Mucosa of stomach (tissue), 1 donor: Measurements from ENCODE around the gene GP1BB.

ENCODE experiments used
- H3K27me3 ChIP-seq: one replicate; pipeline ENCODE4 v1.7.0; 2013; ENCODE audit warnings: mild to moderate bottlenecking, low read length; ENCODE audit not compliant: control insufficient read depth, insufficient read depth
- H3K36me3 ChIP-seq: one replicate; pipeline ENCODE4 v1.7.0; 2013; ENCODE audit warnings: low read length; ENCODE audit not compliant: control insufficient read depth, insufficient read depth
- H3K4me1 ChIP-seq: one replicate; pipeline ENCODE4 v1.7.0; 2013; ENCODE audit warnings: mild to moderate bottlenecking, low read length; ENCODE audit not compliant: control insufficient read depth, insufficient read depth
- H3K4me3 ChIP-seq: one replicate; pipeline ENCODE4 v1.7.0; 2013; ENCODE audit warnings: low read length
- H3K9ac ChIP-seq: one replicate; pipeline ENCODE4 v1.7.0; 2013; ENCODE audit warnings: mild to moderate bottlenecking, low read length, moderate library complexity
- H3K9me3 ChIP-seq: one replicate; pipeline ENCODE4 v1.7.0; 2013; ENCODE audit warnings: mild to moderate bottlenecking, low read length, moderate library complexity; ENCODE audit not compliant: control insufficient read depth
- donor health status: Pancreatic carcinoma.

GP1BB gene

GRCh38 chr22:19760058-19760950 is 37.0 kb downstream of the GP1BB start, which contains the start of gene TBX1:
Gene TBX1, plus strand, starts transcription at chr22:19760778. Its CDS starts 66 bp downstream, at chr22:19760844.
- Histone ChIP-seq H3K36me3 (no peaks in the 10 kb centered on the region), H3K4me3 (no peak within 1 kb of the TSS), H3K9me3 (no peaks in the 10 kb centered on the region), H3K9ac (no peak within 1 kb of the TSS), H3K4me1 (peaks cover 9% of the 10 kb centered on the region), H3K27me3 (peaks cover 94% of the 10 kb centered on the region)

- Histone ChIP-seq H3K9ac (no peak overlapping the region), H3K27me3 (peaks cover 92% of the 10 kb centered on the region), H3K4me1 (peaks cover 9% of the 10 kb centered on the region), H3K4me3 (no peak overlapping the region), H3K36me3 (no peaks in the 10 kb centered on the region), H3K9me3 (no peaks in the 10 kb centered on the region)
These were observed 37.8 kb downstream of the GP1BB start for GRCh38 chr22:19760951-19761724.

GRCh38 chr22:19761725-19762567 is 38.6 kb downstream of the GP1BB start:
- H3K9ac ChIP-seq = no peak overlapping the region
- H3K27me3 ChIP-seq = peaks cover 92% of the 10 kb centered on the region
- no peak overlapping the region for H3K4me3 ChIP-seq
- peaks cover 8% of the 10 kb centered on the region for H3K4me1 ChIP-seq
- H3K9me3 ChIP-seq = no peaks in the 10 kb centered on the region
- no peaks in the 10 kb centered on the region for H3K36me3 ChIP-seq

- Histone ChIP-seq H3K4me1 (peaks cover 10% of the 10 kb centered on the region), H3K4me3 (no peak overlapping the region), H3K9ac (no peak overlapping the region), H3K27me3 (peaks cover 92% of the 10 kb centered on the region), H3K36me3 (no peaks in the 10 kb centered on the region), H3K9me3 (no peaks in the 10 kb centered on the region)
These were observed 39.5 kb downstream of the GP1BB start for GRCh38 chr22:19762568-19763457.

- Histone ChIP-seq H3K27me3 (peaks cover 92% of the 10 kb centered on the region), H3K9ac (no peak overlapping the region), H3K36me3 (no peaks in the 10 kb centered on the region), H3K9me3 (no peaks in the 10 kb centered on the region), H3K4me3 (no peak overlapping the region), H3K4me1 (peaks cover 13% of the 10 kb centered on the region)
These were observed 40.3 kb downstream of the GP1BB start for GRCh38 chr22:19763458-19764298.

GRCh38 chr22:19764299-19764593 is 40.9 kb downstream of the GP1BB start:
- Histone ChIP-seq H3K36me3 (no peaks in the 10 kb centered on the region), H3K9me3 (no peaks in the 10 kb centered on the region), H3K27me3 (peaks cover 92% of the 10 kb centered on the region), H3K9ac (no peak overlapping the region), H3K4me3 (no peak overlapping the region), H3K4me1 (peaks cover 13% of the 10 kb centered on the region)

GRCh38 chr22:19764636-19765476 is 41.5 kb downstream of the GP1BB start:
- Histone ChIP-seq H3K27me3 (peaks cover 92% of the 10 kb centered on the region), H3K9ac (no peak overlapping the region), H3K4me1 (peaks cover 13% of the 10 kb centered on the region), H3K4me3 (no peak overlapping the region), H3K9me3 (no peaks in the 10 kb centered on the region), H3K36me3 (no peaks in the 10 kb centered on the region)

GRCh38 chr22:19765477-19766239 is 42.3 kb downstream of the GP1BB start:
- H3K9ac ChIP-seq = no peak overlapping the region
- H3K9me3 ChIP-seq = no peaks in the 10 kb centered on the region
- H3K4me1 ChIP-seq = peaks cover 13% of the 10 kb centered on the region
- H3K27me3 ChIP-seq = peaks cover 95% of the 10 kb centered on the region
- no peak overlapping the region for H3K4me3 ChIP-seq
- no peaks in the 10 kb centered on the region for H3K36me3 ChIP-seq

GRCh38 chr22:19766240-19766510 is 42.8 kb downstream of the GP1BB start:
- Histone ChIP-seq H3K4me1 (peaks cover 13% of the 10 kb centered on the region), H3K9ac (no peak overlapping the region)

More at GRCh38 chr22:19766240-19766510, 42.8 kb downstream of the GP1BB start:
- H3K36me3 ChIP-seq = no peaks in the 10 kb centered on the region
- H3K4me3 ChIP-seq = no peak overlapping the region
- H3K9me3 ChIP-seq = no peaks in the 10 kb centered on the region
- peaks cover 98% of the 10 kb centered on the region for H3K27me3 ChIP-seq
